Cortex of kidney (tissue), 1 donor: ENCODE measurements around the gene ABCB4.

Source experiments
- DNase-seq: peaks from one replicate; lab custom pipeline; 2025; lab: John Stamatoyannopoulos, UW

Gene ABCB4

DNA sequence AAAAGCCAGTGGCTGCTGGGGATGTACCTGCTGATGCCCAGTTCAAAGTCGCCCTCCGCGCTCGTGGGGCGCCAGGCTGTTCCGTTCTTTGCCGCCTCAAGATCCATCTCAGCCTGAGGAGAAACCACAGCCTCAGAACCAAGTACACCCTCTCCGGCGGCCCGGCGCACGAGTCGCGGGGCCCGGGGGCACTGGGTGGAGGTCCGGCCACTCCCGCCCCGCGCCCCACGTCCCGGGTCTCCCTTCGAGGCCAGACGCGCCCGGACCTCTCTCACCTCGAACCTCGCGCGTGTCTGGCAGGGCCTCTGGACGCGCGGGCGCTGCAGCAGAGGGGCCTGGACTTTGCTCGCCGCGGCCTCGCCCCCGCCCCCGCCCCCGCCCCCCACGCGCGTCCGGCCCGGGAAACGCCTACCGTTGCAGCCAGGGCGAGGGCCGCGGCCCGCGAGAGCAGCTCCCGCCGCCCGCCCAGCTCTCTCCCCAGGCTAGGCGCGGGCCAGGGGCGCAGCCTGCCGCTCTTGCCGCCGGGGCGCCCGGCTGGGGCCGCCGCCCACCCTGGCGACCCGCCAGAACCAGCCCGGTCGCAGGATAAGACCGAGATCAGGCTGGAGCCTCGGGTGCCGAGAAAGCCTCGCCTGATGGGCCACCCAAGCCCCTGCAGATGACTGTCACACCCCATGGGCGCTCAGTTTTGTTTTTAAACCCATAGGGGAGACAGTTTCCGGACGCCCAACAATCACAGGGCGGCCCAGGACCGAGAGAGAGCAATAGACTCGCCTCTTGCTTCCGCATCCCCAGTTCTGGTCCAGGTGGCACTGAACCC, at the start of gene ABCB4:
ABCB4 (minus strand) TSS at position 322 of the 820 bp plus-strand sequence; CDS start at position 107, 215 bp downstream.
- no peak for DNase-seq

GRCh38 chr7:87518735-87519134, 43.3 kb upstream of the ABCB4 start:
- DNase-seq, result no peak

DNA sequence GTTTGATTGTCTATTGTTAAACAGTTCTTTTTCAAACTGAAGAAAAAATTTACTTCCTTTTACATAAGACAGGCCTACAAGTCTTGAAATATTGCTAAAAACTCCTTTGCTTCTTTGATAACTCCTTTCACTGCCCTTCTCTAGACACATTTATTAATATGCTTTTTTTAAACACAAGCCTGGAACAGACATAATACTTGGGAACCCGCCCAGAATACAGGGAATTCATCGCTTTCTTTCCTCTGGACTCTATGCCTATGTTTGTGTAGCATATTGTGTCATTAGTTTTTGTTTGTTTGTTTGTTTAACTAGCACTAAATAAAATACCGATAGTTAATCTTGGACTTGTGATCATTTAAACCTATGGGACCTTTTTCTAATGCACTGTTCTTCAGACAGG, 42.4 kb upstream of the ABCB4 start:
- DNase-seq, result no peak

DNA sequence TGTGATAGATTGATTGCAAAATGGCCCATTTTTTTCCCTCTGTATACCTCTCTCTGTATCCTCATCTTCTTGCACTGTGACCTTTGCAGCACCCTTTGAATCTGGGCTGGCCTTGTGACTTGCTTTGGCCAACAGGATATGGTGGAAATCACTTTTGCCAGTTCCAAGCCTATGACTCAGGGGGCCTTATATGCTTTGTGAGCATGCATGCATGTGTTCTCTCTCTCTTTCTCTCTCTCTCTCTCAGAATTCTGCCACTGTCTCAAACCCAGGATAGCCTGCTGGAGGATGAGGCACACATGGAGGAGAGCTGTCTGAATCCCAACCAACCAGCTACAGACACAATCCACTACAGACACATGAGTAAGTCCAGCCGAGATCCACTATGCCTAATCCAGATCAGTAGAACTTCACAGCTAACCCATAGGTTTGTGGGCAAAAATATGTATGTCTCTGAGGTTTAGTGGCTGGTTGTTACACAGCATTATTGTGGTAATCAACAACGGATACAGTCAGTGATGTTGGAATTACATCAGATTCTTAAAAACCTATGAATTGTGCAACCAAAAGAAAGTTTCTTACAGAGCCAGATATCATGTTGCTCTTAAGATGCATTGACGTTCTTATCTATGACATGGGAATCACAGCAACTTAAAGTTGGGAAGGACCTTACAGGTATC, 41.8 kb upstream of the ABCB4 start:
- no peak for DNase-seq

DNA sequence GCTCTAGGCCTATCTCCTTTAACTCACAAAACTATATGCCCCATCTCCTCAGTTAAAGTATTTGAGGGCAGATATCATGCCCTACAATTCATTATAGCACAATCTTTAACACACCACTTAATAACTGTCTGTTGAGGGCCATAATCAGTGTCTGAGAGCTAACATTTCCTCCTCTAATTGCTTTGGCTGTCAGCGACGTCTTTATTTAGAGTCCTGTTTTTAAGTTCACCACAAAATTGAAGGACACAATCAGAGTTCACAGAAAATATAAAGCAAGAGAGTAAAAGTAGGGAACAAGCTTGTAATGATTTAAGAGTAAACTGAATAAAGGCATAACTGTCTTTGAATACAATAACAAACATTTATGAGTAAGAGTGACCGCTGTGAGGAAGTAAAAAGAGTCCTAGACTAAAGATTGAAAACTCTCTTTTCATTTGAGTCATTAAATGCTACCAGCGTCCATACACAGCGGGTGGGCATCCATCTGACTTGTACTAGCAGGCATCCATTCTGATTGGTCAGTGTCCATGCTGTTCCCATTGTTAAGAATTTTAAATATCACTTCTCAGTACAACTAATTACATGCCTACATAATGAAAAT, 38.4 kb upstream of the ABCB4 start:
- no peak for DNase-seq

GRCh38 chr7:87512906-87513305, 37.4 kb upstream of the ABCB4 start:
- DNase-seq, result no peak

- no peak for DNase-seq
Measured at GRCh38 chr7:87511510-87511909, 36.0 kb upstream of the ABCB4 start.

- DNase-seq, result no peak
Measured at GRCh38 chr7:87510411-87510875, 35.0 kb upstream of the ABCB4 start.

DNA sequence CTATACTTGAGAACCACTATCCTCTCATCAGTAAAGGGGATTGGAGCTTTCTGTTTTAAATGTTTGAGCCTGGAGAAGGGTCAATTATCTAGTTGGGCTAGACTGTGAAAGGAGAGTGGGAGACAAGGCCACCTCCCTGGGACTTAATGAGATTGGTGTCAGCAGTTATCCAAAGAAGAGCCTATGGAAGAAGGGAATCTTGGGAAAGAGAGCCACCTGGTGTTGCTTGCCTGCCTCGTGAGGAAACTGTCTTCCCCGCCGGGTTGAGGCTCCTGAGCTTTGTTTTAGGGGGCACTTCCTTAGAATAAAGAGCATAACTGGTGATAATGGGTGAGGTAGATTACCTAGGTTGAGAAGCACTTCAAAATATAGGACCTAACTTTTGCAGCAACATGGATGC, 32.0 kb upstream of the ABCB4 start:
- DNase-seq, result no peak

DNA sequence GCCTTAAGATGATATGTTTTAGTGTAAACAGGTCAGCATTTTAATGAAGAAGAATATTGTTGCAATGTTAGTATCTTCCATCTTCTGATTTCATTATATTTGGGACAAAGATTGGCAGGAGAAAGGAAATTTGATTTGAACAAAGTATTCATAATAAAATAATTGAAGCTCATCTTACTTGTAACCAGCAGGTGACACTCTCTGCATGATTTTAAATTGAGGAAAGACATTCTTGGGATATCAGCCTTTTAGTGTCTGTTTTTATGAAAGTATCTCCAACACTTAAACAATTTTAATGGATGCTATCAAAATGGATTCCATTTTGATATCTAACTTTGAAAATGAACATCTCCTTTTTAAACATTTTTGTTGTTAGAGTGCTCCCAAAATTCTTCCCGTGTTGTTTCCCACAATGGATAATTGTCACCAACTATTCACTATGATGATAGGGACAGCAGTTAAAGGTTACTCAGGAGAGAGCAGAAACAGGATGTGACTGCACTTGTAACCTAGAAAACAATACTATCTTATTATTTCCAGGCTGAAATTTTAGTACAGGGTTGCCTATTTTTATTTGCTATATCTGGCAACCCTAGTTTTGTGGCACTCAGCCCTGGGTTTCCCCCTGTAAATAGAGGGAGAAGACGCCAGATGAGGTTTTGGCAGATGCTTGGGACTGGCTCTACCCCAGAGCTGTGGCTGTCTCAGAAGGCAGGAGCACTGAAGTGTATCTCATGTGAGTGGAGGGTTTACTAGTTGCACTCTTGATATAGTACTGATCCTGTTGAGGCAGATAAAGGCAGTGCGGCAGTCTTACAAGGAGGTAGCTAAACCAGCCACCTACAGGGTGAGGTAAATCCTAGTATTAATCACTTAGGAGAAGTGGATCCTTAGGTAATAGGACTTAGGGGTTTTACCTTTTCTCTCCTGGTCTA, 31.0 kb upstream of the ABCB4 start:
- DNase-seq, result no peak

DNA sequence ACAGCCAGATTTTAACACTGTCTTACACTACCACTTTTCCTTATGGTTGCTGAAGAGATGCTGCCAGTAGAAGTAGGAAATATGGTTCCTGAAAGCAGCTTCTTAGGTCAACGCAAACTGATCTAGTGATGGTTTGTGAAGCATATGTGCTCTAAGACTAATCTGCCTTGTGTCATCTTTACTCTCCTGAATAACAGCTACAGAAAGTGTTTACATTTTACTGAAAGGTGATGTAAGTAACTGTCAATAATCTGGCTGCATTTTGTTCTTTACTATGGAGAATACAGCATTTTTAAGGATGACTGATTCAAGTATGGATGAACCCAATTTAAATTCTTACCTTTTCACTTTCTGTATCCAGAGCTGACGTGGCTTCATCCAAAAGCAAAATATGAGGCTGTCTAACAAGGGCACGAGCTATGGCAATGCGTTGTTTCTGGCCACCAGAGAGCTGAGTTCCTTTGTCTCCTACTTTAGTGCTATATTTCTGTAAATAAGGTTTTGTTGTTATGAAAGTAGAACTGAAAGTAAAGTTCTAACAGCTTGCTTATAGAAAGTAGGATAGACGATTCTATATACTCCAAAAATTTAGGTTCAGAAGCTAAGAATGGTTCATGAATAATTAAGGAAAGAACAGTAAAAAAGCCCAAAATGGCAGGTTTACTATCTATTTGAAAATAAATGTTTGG, 30.2 kb upstream of the ABCB4 start:
- no peak for DNase-seq

DNA sequence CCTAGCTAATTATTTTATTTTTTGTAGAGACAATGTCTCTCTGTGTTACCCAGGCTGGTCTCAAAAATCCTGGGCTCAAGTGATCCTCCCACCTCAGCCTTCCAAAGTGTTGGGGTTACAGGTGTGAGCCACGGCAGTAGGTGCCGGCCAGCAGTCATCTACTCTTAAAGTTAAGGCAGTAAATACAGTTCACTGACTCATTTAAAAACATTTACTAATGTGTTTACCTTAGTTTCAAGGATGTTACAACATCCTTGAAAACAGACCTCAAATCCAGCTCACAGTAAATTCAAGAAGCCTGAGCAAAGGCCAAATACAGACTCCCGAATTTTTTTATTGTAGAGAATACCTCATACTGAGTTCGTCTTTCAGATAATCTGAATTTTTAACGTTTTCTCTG, 29.6 kb upstream of the ABCB4 start:
- no peak for DNase-seq

- no peak for DNase-seq
Measured at GRCh38 chr7:87499494-87499893, 24.0 kb upstream of the ABCB4 start.

DNA sequence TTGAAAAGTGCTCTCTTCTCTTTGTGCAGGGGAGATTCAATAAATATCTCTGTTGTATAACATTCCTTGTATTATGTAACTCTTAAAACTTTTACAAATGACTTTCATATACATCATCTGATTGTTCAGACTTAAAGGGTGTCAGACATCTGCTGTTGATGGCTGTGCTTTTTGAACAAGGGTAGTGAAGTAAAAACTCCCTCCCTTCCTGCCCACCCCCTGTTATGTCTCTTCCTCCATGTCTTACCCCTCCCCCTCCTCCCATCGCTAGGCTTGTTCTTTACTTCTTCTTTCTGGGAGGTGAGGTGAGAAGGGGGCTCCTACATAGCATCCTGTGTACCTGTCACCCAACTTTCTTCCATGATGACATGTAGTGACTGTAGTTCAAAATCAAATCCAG, 23.4 kb upstream of the ABCB4 start:
- DNase-seq, result no peak

GRCh38 chr7:87497482-87497881, 22.0 kb upstream of the ABCB4 start:
- no peak for DNase-seq

GRCh38 chr7:87495366-87495765, 19.9 kb upstream of the ABCB4 start:
- DNase-seq, result no peak

DNA sequence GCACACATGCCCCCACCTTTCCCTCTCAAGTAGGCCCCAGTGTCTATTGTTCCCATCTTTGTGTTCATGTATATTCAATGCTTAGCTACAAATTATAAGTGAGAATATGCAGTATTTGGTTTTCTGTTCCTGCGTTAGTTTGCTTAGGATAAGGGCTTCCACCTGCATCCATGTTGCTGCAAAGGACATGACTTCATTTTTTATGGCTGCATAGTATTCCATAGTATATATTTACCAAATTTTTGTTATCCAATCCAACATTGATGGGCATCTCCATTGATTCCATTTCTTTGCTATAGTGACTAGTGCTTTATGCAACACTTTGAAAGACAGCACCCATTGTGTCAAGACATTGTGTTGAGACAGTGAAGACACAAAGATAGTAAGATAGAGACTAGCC, 19.0 kb upstream of the ABCB4 start:
- no peak for DNase-seq

GRCh38 chr7:87483131-87483530, 7.7 kb upstream of the ABCB4 start:
- no peak for DNase-seq

DNA sequence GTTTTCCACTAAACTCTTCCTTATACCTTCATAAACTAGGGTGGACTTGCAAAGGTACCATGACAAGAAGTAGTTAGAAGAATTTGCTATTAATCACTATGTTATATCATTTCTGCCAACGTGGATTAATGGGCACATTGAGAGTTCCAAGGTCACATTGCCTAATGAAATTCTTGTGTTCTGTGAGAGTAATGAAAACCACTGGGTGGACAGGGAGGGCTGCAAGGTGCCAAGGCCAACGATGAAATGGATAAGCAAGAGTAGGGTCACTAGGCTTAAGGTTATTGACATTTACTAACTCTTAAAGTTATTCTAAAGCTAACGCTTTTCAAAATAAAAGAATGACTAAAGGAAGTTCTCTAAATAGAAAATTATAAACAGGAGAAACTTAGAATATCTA, 6.6 kb upstream of the ABCB4 start:
- DNase-seq, result no peak

GRCh38 chr7:87480386-87480785, 4.9 kb upstream of the ABCB4 start:
- no peak for DNase-seq

- no peak for DNase-seq
Measured at GRCh38 chr7:87479951-87480350, 4.5 kb upstream of the ABCB4 start.
